H1 (cell line): ENCODE measurements around the gene USP35. TPM values are rescaled to one million over a fixed set of nuclear protein-coding genes. Genes with fewer than 3 reads are reported as not detected.

Experiments
- BRCA1 ChIP-seq: IDR thresholded peaks from 2 replicates; pipeline ENCODE4 v1.6.1; 2012; ENCODE audit warnings: low read depth, low read length, improper control_type of control experiment
- CBX5 ChIP-seq: fragments of 300-800, 300-1000 bp; sonication (generic); IDR thresholded peaks from 2 replicates; pipeline ENCODE4 v1.7.1; 2016; ENCODE audit warnings: antibody characterized with exemption, low read length, low read depth
- HDAC6 ChIP-seq: IDR thresholded peaks from one replicate; pipeline ENCODE4 v1.7.1; 2012; ENCODE audit warnings: low read depth, mild to moderate bottlenecking, inconsistent platforms, low read length, moderate library complexity
- RAD21 ChIP-seq, 2 experiments: IDR thresholded peaks in 1 of 2; conservative IDR thresholded peaks in 1 of 2; 2 replicates each; pipeline ENCODE4 v1.6.1; 2011; ENCODE audit warnings: low read depth in 2 of 2, low read length in 2 of 2, improper control_type of control experiment in 1 of 2, inconsistent platforms in 1 of 2, mild to moderate bottlenecking in 1 of 2, moderate library complexity in 1 of 2
- TAF1 ChIP-seq: IDR thresholded peaks from 2 replicates; pipeline ENCODE4 v1.6.1; 2011; ENCODE audit warnings: mild to moderate bottlenecking, low read depth, low read length
- polyA plus RNA-seq, 7 experiments: library from polyadenylated mRNA; depleted of rRNA in 3 of 7; stranded (reverse) in 5 of 7; unstranded in 2 of 7; fragments of >200 nt in 5 of 7; fragments of 200-250 nt in 2 of 7; gene quantifications; 1 replicate in 5 of 7; 2 replicates in 1 of 7; 4 replicates in 1 of 7; pipeline versions ENCODE4 v1.2.1 to v1.2.3, GENCODE V29; 2011 to 2013; ENCODE audit warnings: missing spikeins in 2 of 7, mixed read lengths in 2 of 7
- total RNA-seq: library from RNA; stranded (reverse); fragmentation: NEBNext Ultra II Directional; extraction: Animal tissue kit (Norgen Biotek cat#: 25700); gene quantifications from 2 replicates; pipeline ENCODE4 v1.2.1, GENCODE V29; 2021
- TF ChIP-seq, protein P1 (sequence below): fragments of 300-600 bp; sonication (generic); IDR thresholded peaks from 2 replicates; pipeline ENCODE4 v1.7.1; 2012; ENCODE audit warnings: low read length, moderate library complexity, mild to moderate bottlenecking, inconsistent platforms; ENCODE audit not compliant: insufficient replicate concordance

USP35 gene
- total and polyA plus RNA-seq, 2 of the 8 experiments (the other 6 are each of a cell fraction or from before 2014, with no cell fraction given) = 4.6 to 6.8 TPM

- TF ChIP-seq, protein P1, sequence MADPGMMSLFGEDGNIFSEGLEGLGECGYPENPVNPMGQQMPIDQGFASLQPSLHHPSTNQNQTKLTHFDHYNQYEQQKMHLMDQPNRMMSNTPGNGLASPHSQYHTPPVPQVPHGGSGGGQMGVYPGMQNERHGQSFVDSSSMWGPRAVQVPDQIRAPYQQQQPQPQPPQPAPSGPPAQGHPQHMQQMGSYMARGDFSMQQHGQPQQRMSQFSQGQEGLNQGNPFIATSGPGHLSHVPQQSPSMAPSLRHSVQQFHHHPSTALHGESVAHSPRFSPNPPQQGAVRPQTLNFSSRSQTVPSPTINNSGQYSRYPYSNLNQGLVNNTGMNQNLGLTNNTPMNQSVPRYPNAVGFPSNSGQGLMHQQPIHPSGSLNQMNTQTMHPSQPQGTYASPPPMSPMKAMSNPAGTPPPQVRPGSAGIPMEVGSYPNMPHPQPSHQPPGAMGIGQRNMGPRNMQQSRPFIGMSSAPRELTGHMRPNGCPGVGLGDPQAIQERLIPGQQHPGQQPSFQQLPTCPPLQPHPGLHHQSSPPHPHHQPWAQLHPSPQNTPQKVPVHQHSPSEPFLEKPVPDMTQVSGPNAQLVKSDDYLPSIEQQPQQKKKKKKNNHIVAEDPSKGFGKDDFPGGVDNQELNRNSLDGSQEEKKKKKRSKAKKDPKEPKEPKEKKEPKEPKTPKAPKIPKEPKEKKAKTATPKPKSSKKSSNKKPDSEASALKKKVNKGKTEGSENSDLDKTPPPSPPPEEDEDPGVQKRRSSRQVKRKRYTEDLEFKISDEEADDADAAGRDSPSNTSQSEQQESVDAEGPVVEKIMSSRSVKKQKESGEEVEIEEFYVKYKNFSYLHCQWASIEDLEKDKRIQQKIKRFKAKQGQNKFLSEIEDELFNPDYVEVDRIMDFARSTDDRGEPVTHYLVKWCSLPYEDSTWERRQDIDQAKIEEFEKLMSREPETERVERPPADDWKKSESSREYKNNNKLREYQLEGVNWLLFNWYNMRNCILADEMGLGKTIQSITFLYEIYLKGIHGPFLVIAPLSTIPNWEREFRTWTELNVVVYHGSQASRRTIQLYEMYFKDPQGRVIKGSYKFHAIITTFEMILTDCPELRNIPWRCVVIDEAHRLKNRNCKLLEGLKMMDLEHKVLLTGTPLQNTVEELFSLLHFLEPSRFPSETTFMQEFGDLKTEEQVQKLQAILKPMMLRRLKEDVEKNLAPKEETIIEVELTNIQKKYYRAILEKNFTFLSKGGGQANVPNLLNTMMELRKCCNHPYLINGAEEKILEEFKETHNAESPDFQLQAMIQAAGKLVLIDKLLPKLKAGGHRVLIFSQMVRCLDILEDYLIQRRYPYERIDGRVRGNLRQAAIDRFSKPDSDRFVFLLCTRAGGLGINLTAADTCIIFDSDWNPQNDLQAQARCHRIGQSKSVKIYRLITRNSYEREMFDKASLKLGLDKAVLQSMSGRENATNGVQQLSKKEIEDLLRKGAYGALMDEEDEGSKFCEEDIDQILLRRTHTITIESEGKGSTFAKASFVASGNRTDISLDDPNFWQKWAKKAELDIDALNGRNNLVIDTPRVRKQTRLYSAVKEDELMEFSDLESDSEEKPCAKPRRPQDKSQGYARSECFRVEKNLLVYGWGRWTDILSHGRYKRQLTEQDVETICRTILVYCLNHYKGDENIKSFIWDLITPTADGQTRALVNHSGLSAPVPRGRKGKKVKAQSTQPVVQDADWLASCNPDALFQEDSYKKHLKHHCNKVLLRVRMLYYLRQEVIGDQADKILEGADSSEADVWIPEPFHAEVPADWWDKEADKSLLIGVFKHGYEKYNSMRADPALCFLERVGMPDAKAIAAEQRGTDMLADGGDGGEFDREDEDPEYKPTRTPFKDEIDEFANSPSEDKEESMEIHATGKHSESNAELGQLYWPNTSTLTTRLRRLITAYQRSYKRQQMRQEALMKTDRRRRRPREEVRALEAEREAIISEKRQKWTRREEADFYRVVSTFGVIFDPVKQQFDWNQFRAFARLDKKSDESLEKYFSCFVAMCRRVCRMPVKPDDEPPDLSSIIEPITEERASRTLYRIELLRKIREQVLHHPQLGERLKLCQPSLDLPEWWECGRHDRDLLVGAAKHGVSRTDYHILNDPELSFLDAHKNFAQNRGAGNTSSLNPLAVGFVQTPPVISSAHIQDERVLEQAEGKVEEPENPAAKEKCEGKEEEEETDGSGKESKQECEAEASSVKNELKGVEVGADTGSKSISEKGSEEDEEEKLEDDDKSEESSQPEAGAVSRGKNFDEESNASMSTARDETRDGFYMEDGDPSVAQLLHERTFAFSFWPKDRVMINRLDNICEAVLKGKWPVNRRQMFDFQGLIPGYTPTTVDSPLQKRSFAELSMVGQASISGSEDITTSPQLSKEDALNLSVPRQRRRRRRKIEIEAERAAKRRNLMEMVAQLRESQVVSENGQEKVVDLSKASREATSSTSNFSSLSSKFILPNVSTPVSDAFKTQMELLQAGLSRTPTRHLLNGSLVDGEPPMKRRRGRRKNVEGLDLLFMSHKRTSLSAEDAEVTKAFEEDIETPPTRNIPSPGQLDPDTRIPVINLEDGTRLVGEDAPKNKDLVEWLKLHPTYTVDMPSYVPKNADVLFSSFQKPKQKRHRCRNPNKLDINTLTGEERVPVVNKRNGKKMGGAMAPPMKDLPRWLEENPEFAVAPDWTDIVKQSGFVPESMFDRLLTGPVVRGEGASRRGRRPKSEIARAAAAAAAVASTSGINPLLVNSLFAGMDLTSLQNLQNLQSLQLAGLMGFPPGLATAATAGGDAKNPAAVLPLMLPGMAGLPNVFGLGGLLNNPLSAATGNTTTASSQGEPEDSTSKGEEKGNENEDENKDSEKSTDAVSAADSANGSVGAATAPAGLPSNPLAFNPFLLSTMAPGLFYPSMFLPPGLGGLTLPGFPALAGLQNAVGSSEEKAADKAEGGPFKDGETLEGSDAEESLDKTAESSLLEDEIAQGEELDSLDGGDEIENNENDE = no peak
- TF ChIP-seq TAF1 (no peak), RAD21 (IDR thresholded peaks at IDR 0.05 in 1 of 2, conservative IDR thresholded peaks at IDR 0.05 in 1 of 2; ENCODE audit: low read depth in 2 of 2, low read length in 2 of 2) (no peak), CBX5 (no peak), HDAC6 (no peak), BRCA1 (no peak)
Observed at GRCh38 chr11:78211565-78211964, 22.8 kb downstream of the USP35 start (continued).
